Neural progenitor cell (in vitro differentiated cells): Measurements from ENCODE around the gene PACRG. TPM values are rescaled to one million over a fixed set of nuclear protein-coding genes. Genes with fewer than 3 reads are reported as not detected.

ENCODE experiments used
- DNase-seq: peaks from one replicate; pipeline ENCODE4 v3.0.0-alpha.2; 2016; ENCODE audit warnings: low spot score
- H2AFZ ChIP-seq: fragments of 200-600 bp; sonication (generic); replicated peaks from 2 replicates; pipeline ENCODE4 v1.6.1; 2016; ENCODE audit warnings: antibody characterized with exemption
- H3F3A ChIP-seq: fragments of 200-600 bp; sonication (generic); 2 replicates; pipeline ENCODE4 v1.6.1; 2016; ENCODE audit warnings: antibody characterized with exemption, low read depth
- H3K27ac ChIP-seq: fragments of 200-600 bp; sonication (generic); 2 replicates; pipeline ENCODE4 v1.5.1; 2016; ENCODE audit warnings: mild to moderate bottlenecking
- H3K27me3 ChIP-seq: fragments of 200-600 bp; sonication (generic); 2 replicates; pipeline ENCODE4 v1.6.1; 2016; ENCODE audit warnings: mild to moderate bottlenecking, moderate library complexity
- H3K36me3 ChIP-seq: fragments of 200-600 bp; sonication (generic); 2 replicates; pipeline ENCODE4 v1.5.1; 2016
- H3K4me1 ChIP-seq: fragments of 200-600 bp; sonication (generic); 2 replicates; pipeline ENCODE4 v1.6.1; 2016; ENCODE audit warnings: mixed run types
- H3K4me2 ChIP-seq: fragments of 200-600 bp; sonication (generic); 2 replicates; pipeline ENCODE4 v1.6.1; 2016
- H3K4me3 ChIP-seq: fragments of 200-600 bp; sonication (generic); 2 replicates; pipeline ENCODE4 v1.5.1; 2016
- H3K79me2 ChIP-seq: fragments of 200-600 bp; sonication (generic); 2 replicates; pipeline ENCODE4 v1.6.1; 2016; ENCODE audit warnings: low read depth
- H3K9ac ChIP-seq: fragments of 200-600 bp; sonication (generic); 2 replicates; pipeline ENCODE4 v1.6.1; 2016
- H3K9me3 ChIP-seq: fragments of 200-600 bp; sonication (generic); 2 replicates; pipeline ENCODE4 v1.5.1; 2016; ENCODE audit warnings: low read depth
- H4K20me1 ChIP-seq: fragments of 200-600 bp; sonication (generic); 2 replicates; pipeline ENCODE4 v1.6.1; 2016; ENCODE audit warnings: low read depth
- H3K27ac Mint-ChIP-seq: 3 replicates; pipeline ENCODE4 v1.8.0; 2021; ENCODE audit warnings: mixed read lengths
- H3K27me3 Mint-ChIP-seq: 2 replicates; pipeline ENCODE4 v1.8.0; 2022; ENCODE audit warnings: low read depth, mild to moderate bottlenecking, inconsistent platforms, moderate library complexity, mixed read lengths; ENCODE audit not compliant: insufficient read depth
- H3K36me3 Mint-ChIP-seq: 3 replicates; pipeline ENCODE4 v1.8.0; 2021; ENCODE audit warnings: mixed read lengths
- H3K4me1 Mint-ChIP-seq: 3 replicates; pipeline ENCODE4 v1.8.0; 2021; ENCODE audit warnings: mixed read lengths
- H3K4me3 Mint-ChIP-seq: 3 replicates; pipeline ENCODE4 v1.8.0; 2021; ENCODE audit warnings: mild to moderate bottlenecking, moderate library complexity, mixed read lengths
- H3K9me3 Mint-ChIP-seq: 3 replicates; pipeline ENCODE4 v1.8.0; 2020; ENCODE audit warnings: mixed read lengths
- CTCF ChIP-seq: fragments of 200-600 bp; sonication (generic); IDR thresholded peaks from 2 replicates; pipeline ENCODE4 v1.5.1; 2017; ENCODE audit warnings: antibody characterized with exemption, mild to moderate bottlenecking
- EZH2 ChIP-seq: fragments of 200-600 bp; sonication (generic); IDR thresholded peaks from 2 replicates; pipeline ENCODE4 v1.6.1; 2017; ENCODE audit warnings: antibody characterized with exemption, mild to moderate bottlenecking, moderate library complexity
- EZH2phosphoT487 ChIP-seq: fragments of 200-600 bp; sonication (generic); IDR thresholded peaks from 2 replicates; pipeline ENCODE4 v1.6.1; 2017; ENCODE audit warnings: antibody characterized with exemption
- total RNA-seq: library from RNA; depleted of rRNA; stranded (reverse); fragments of >200 nt; gene quantifications from 2 replicates; pipeline ENCODE4 v1.2.3, GENCODE V29; 2015; ENCODE audit warnings: low replicate concordance

The PACRG gene
- total RNA-seq, 1 donor from 2014 or later, result 0.30 TPM

- Histone ChIP-seq H3K4me2 (no peak overlapping the region), H3F3A (no peaks in the 10 kb centered on the region), H3K79me2 (no peaks in the 10 kb centered on the region), H3K4me1 (no peaks in the 10 kb centered on the region), H3K36me3 (no peaks in the 10 kb centered on the region), H3K27ac (no peak overlapping the region), H3K9me3 (no peaks in the 10 kb centered on the region), H3K4me3 (no peak overlapping the region), H2AFZ (no peak overlapping the region), H3K9ac (no peak overlapping the region), H3K27me3 (no peaks in the 10 kb centered on the region), H4K20me1 (no peaks in the 10 kb centered on the region)
- no peak for DNase-seq
- Mint-ChIP-seq H3K27me3 (no peaks in the 10 kb centered on the region), H3K4me1 (no peaks in the 10 kb centered on the region), H3K27ac (no peak overlapping the region), H3K9me3 (peaks cover 4% of the 10 kb centered on the region), H3K36me3 (no peaks in the 10 kb centered on the region), H3K4me3 (no peak overlapping the region)
- TF ChIP-seq EZH2 (no peak), EZH2phosphoT487 (no peak), CTCF (no peak)
These were observed 271.0 kb downstream of the PACRG start for GRCh38 chr6:162998777-162999176.

GRCh38 chr6:162999575-163000285 lies 272.0 kb downstream of the PACRG start:
- Mint-ChIP-seq H3K4me3 (no peak overlapping the region), H3K36me3 (no peaks in the 10 kb centered on the region), H3K27me3 (no peaks in the 10 kb centered on the region), H3K9me3 (peaks cover 4% of the 10 kb centered on the region), H3K4me1 (no peaks in the 10 kb centered on the region), H3K27ac (no peak overlapping the region)
- H3K4me2 ChIP-seq, result no peak overlapping the region
- no peaks in the 10 kb centered on the region for H3K9me3 ChIP-seq
- H3K36me3 ChIP-seq, result no peaks in the 10 kb centered on the region
- no peak overlapping the region for H3K9ac ChIP-seq
- no peak overlapping the region for H3K4me3 ChIP-seq
- no peaks in the 10 kb centered on the region for H3K79me2 ChIP-seq
- no peaks in the 10 kb centered on the region for H3K27me3 ChIP-seq
- TF ChIP-seq EZH2phosphoT487 (no peak), CTCF (no peak), EZH2 (no peak)
- H2AFZ ChIP-seq, result no peak overlapping the region
- no peaks in the 10 kb centered on the region for H4K20me1 ChIP-seq
- no peaks in the 10 kb centered on the region for H3K4me1 ChIP-seq
- no peak overlapping the region for H3K27ac ChIP-seq
- H3F3A ChIP-seq, result no peaks in the 10 kb centered on the region
- no peak for DNase-seq

GRCh38 chr6:163001330-163001729 lies 273.6 kb downstream of the PACRG start:
- no peaks in the 10 kb centered on the region for H3K27me3 ChIP-seq
- no peaks in the 10 kb centered on the region for H3K36me3 ChIP-seq
- Mint-ChIP-seq H3K9me3 (no peaks in the 10 kb centered on the region), H3K27ac (peak overlapping the region; percentile 31), H3K4me3 (no peak overlapping the region), H3K36me3 (no peaks in the 10 kb centered on the region), H3K4me1 (no peaks in the 10 kb centered on the region), H3K27me3 (no peaks in the 10 kb centered on the region)
- H4K20me1 ChIP-seq, result no peaks in the 10 kb centered on the region
- no peak overlapping the region for H2AFZ ChIP-seq
- no peak overlapping the region for H3K4me2 ChIP-seq
- DNase-seq, result no peak
- no peaks in the 10 kb centered on the region for H3K4me1 ChIP-seq
- TF ChIP-seq CTCF (no peak), EZH2phosphoT487 (no peak), EZH2 (no peak)
- no peaks in the 10 kb centered on the region for H3K79me2 ChIP-seq
- H3K27ac ChIP-seq, result no peak overlapping the region
- no peaks in the 10 kb centered on the region for H3F3A ChIP-seq
- H3K4me3 ChIP-seq, result no peak overlapping the region
- H3K9me3 ChIP-seq, result no peaks in the 10 kb centered on the region
- no peak overlapping the region for H3K9ac ChIP-seq
